H9 (cell line): ENCODE results near the gene L3MBTL4. TPM values are rescaled to one million over a fixed set of nuclear protein-coding genes. Genes with fewer than 3 reads are reported as not detected.

Source experiments
- DNase-seq: peaks from one replicate; pipeline ENCODE4 v3.0.0-alpha.2; 2017
- H2AFZ ChIP-seq: one replicate; pipeline ENCODE4 v1.6.1; 2013; ENCODE audit warnings: mild to moderate bottlenecking, low read length, control low read depth, moderate library complexity
- H2AK5ac ChIP-seq: 2 replicates; pipeline ENCODE4 v1.6.1; 2013; ENCODE audit warnings: low read length, control low read depth, mixed read lengths; ENCODE audit not compliant: insufficient read length
- H2BK120ac ChIP-seq: one replicate; pipeline ENCODE4 v1.6.1; 2013; ENCODE audit warnings: low read depth, mild to moderate bottlenecking, low read length, control low read depth, inconsistent platforms; ENCODE audit not compliant: poor library complexity, severe bottlenecking
- H2BK12ac ChIP-seq: 2 replicates; pipeline ENCODE4 v1.6.1; 2013; ENCODE audit warnings: low read length, control low read depth, mixed read lengths, low read depth; ENCODE audit not compliant: insufficient read length
- H2BK15ac ChIP-seq: 2 replicates; pipeline ENCODE4 v1.6.1; 2013; ENCODE audit warnings: low read depth, low read length, control low read depth
- H2BK20ac ChIP-seq: one replicate; pipeline ENCODE4 v1.6.1; 2013; ENCODE audit warnings: low read depth, mild to moderate bottlenecking, low read length, control low read depth, inconsistent platforms; ENCODE audit not compliant: poor library complexity, severe bottlenecking
- H2BK5ac ChIP-seq: 2 replicates; pipeline ENCODE4 v1.6.1; 2013; ENCODE audit warnings: low read length, control low read depth, mixed read lengths; ENCODE audit not compliant: insufficient read length
- H3K14ac ChIP-seq: 2 replicates; pipeline ENCODE4 v1.6.1; 2013; ENCODE audit warnings: low read length, control low read depth; ENCODE audit not compliant: insufficient read depth
- H3K18ac ChIP-seq: 2 replicates; pipeline ENCODE4 v1.6.1; 2013; ENCODE audit warnings: low read depth, mild to moderate bottlenecking, mixed read lengths, low read length, control low read depth; ENCODE audit not compliant: insufficient read length
- H3K23ac ChIP-seq: 2 replicates; pipeline ENCODE4 v1.6.1; 2013; ENCODE audit warnings: low read length, control low read depth, mixed read lengths, low read depth; ENCODE audit not compliant: insufficient read length
- H3K23me2 ChIP-seq: 2 replicates; pipeline ENCODE4 v1.6.1; 2013; ENCODE audit warnings: low read depth, mild to moderate bottlenecking, mixed read lengths, low read length, control low read depth; ENCODE audit not compliant: insufficient read length, poor library complexity, severe bottlenecking
- H3K27ac ChIP-seq: 2 replicates; pipeline ENCODE4 v1.5.1; 2013; ENCODE audit warnings: low read length, control low read depth, mixed read lengths, low read depth; ENCODE audit not compliant: insufficient read length
- H3K27me3 ChIP-seq: 2 replicates; pipeline ENCODE4 v1.6.1; 2013; ENCODE audit warnings: low read length, control low read depth, inconsistent platforms; ENCODE audit not compliant: insufficient read depth
- H3K4ac ChIP-seq: 2 replicates; pipeline ENCODE4 v1.6.1; 2013; ENCODE audit warnings: low read depth, mild to moderate bottlenecking, control low read depth, inconsistent platforms, low read length, moderate library complexity
- H3K4me1 ChIP-seq: 2 replicates; pipeline ENCODE4 v1.6.1; 2013; ENCODE audit warnings: low read length, control low read depth, inconsistent platforms; ENCODE audit not compliant: insufficient read depth
- H3K4me2 ChIP-seq: 2 replicates; pipeline ENCODE4 v1.6.1; 2013; ENCODE audit warnings: low read length, control low read depth, mixed read lengths; ENCODE audit not compliant: insufficient read length, insufficient read depth
- H3K56ac ChIP-seq: 2 replicates; pipeline ENCODE4 v1.6.1; 2013; ENCODE audit warnings: low read depth, mild to moderate bottlenecking, mixed read lengths, low read length, control low read depth; ENCODE audit not compliant: insufficient read length
- H3K79me1 ChIP-seq: 2 replicates; pipeline ENCODE4 v1.6.1; 2013; ENCODE audit warnings: low read depth, mild to moderate bottlenecking, moderate library complexity, low read length, control low read depth, inconsistent platforms; ENCODE audit not compliant: insufficient read depth, poor library complexity, severe bottlenecking
- H3K79me2 ChIP-seq: 2 replicates; pipeline ENCODE4 v1.6.1; 2013; ENCODE audit warnings: low read length, control low read depth, inconsistent platforms; ENCODE audit not compliant: insufficient read depth
- H3K9ac ChIP-seq: 2 replicates; pipeline ENCODE4 v1.6.1; 2013; ENCODE audit warnings: low read length, control low read depth, mixed read lengths; ENCODE audit not compliant: insufficient read length; ENCODE audit errors: extremely low read depth
- H3K9me3 ChIP-seq: one replicate; pipeline ENCODE4 v1.6.1; 2013; ENCODE audit warnings: low read depth, low read length, inconsistent platforms; ENCODE audit not compliant: control insufficient read depth
- H3T11ph ChIP-seq: one replicate; pipeline ENCODE4 v1.6.1; 2013; ENCODE audit warnings: mild to moderate bottlenecking, low read length, control low read depth, inconsistent platforms
- H4K20me1 ChIP-seq: one replicate; pipeline ENCODE4 v1.6.1; 2013; ENCODE audit not compliant: control insufficient read depth, insufficient read length, insufficient read depth
- H4K5ac ChIP-seq: 2 replicates; pipeline ENCODE4 v1.6.1; 2013; ENCODE audit warnings: low read depth, mild to moderate bottlenecking, mixed read lengths, low read length, control low read depth; ENCODE audit not compliant: insufficient read length
- H4K8ac ChIP-seq: replicated peaks from 2 replicates; pipeline ENCODE4 v1.6.1; 2013; ENCODE audit warnings: low read length, control low read depth, mixed read lengths, low read depth; ENCODE audit not compliant: insufficient read length
- H4K91ac ChIP-seq: 2 replicates; pipeline ENCODE4 v1.6.1; 2013; ENCODE audit warnings: low read depth, mild to moderate bottlenecking, moderate library complexity, mixed read lengths, low read length, control low read depth; ENCODE audit not compliant: insufficient read length
- H3K27ac Mint-ChIP-seq, 3 experiments: 2 replicates in 2 of 3; 3 replicates in 1 of 3; pipeline ENCODE4 v1.8.0; 2020 to 2021; ENCODE audit warnings: mixed read lengths in 3 of 3, mild to moderate bottlenecking in 1 of 3, moderate library complexity in 1 of 3
- H3K27me3 Mint-ChIP-seq: 2 replicates; pipeline ENCODE4 v1.8.0; 2021; ENCODE audit warnings: low read depth, mild to moderate bottlenecking, moderate library complexity, mixed read lengths
- H3K36me3 Mint-ChIP-seq, 3 experiments: 2 replicates in 2 of 3; 3 replicates in 1 of 3; pipeline ENCODE4 v1.8.0; 2020 to 2021; ENCODE audit warnings: low read depth in 3 of 3, mixed read lengths in 3 of 3; ENCODE audit not compliant: insufficient read depth in 1 of 3
- H3K4me1 Mint-ChIP-seq, 2 experiments: 2 replicates each; pipeline ENCODE4 v1.8.0; 2020; ENCODE audit warnings: mixed read lengths in 2 of 2
- H3K4me3 Mint-ChIP-seq, 2 experiments: 2 replicates in 1 of 2; 3 replicates in 1 of 2; pipeline ENCODE4 v1.8.0; 2020 to 2021; ENCODE audit warnings: mild to moderate bottlenecking in 2 of 2, mixed read lengths in 2 of 2, moderate library complexity in 1 of 2
- H3K9me3 Mint-ChIP-seq, 2 experiments: 2 replicates in 1 of 2; 3 replicates in 1 of 2; pipeline ENCODE4 v1.8.0; 2020; ENCODE audit warnings: mild to moderate bottlenecking in 2 of 2, mixed read lengths in 2 of 2, moderate library complexity in 1 of 2
- CTCF ChIP-seq: fragments of 200-600 bp; sonication (generic); conservative IDR thresholded peaks from 3 replicates; pipeline ENCODE4 v1.8.0; 2021; ENCODE audit warnings: antibody characterized with exemption, mild to moderate bottlenecking
- total RNA-seq: library from RNA; stranded (reverse); gene quantifications from 2 replicates; pipeline ENCODE4 v1.2.1, GENCODE V29; 2021

Gene L3MBTL4
- total RNA-seq, 1 experiment from 2014 or later, result 1.9 TPM

GRCh38 chr18:6096730-6097129 is 318.0 kb downstream of the L3MBTL4 start:
- Histone ChIP-seq H2BK12ac (no peak overlapping the region), H3K4ac (no peak overlapping the region), H3K23me2 (no peaks in the 10 kb centered on the region), H3K4me2 (no peak overlapping the region), H2BK15ac (no peak overlapping the region), H3K23ac (no peak overlapping the region), H2BK20ac (no peak overlapping the region), H2BK5ac (no peak overlapping the region), H4K5ac (no peak overlapping the region), H4K91ac (no peak overlapping the region), H3K79me2 (no peaks in the 10 kb centered on the region), H4K8ac (no peak overlapping the region), H4K20me1 (no peaks in the 10 kb centered on the region), H3K9me3 (no peaks in the 10 kb centered on the region), H3K56ac (no peak overlapping the region), H2AFZ (no peak overlapping the region), H3K79me1 (no peaks in the 10 kb centered on the region), H3K14ac (no peak overlapping the region), H3K27me3 (no peaks in the 10 kb centered on the region), H3K18ac (no peak overlapping the region), H3K9ac (no peak overlapping the region), H3K27ac (no peak overlapping the region), H2BK120ac (no peak overlapping the region), H3T11ph (no peak overlapping the region), H3K4me1 (no peaks in the 10 kb centered on the region), H2AK5ac (no peak overlapping the region)
- Mint-ChIP-seq H3K9me3 (no peaks in the 10 kb centered on the region), H3K4me1 (peaks cover 6 to 13% of the 10 kb centered on the region in 2 experiments), H3K27ac (no peak overlapping the region), H3K27me3 (no peaks in the 10 kb centered on the region), H3K4me3 (no peak overlapping the region), H3K36me3 (no peaks in the 10 kb centered on the region)
- no peak for DNase-seq
- TF ChIP-seq CTCF, result no peak
